Glutamatergic neuron (in vitro differentiated cells): ENCODE data around the gene MAP3K15. TPM values are rescaled to one million over a fixed set of nuclear protein-coding genes. Genes with fewer than 3 reads are reported as not detected.
A peak's percentile ranks its signal among the peaks of the same experiment; 100 is the strongest.

ENCODE experiments used
- DNase-seq: peaks from one replicate; pipeline ENCODE4 v3.0.0; 2022
- H3K27ac Mint-ChIP-seq: one replicate; pipeline ENCODE4 v1.8.0; 2020; ENCODE audit warnings: mild to moderate bottlenecking, mixed read lengths, inconsistent platforms; ENCODE audit not compliant: unreplicated experiment
- H3K27me3 Mint-ChIP-seq: one replicate; pipeline ENCODE4 v1.8.0; 2020; ENCODE audit warnings: mild to moderate bottlenecking, moderate library complexity, mixed read lengths, inconsistent platforms; ENCODE audit not compliant: unreplicated experiment
- H3K36me3 Mint-ChIP-seq: one replicate; pipeline ENCODE4 v1.8.0; 2020; ENCODE audit warnings: mild to moderate bottlenecking, mixed read lengths, inconsistent platforms; ENCODE audit not compliant: unreplicated experiment
- H3K4me1 Mint-ChIP-seq: one replicate; pipeline ENCODE4 v1.8.0; 2020; ENCODE audit warnings: mild to moderate bottlenecking, low read depth, mixed read lengths, inconsistent platforms; ENCODE audit not compliant: unreplicated experiment
- H3K4me3 Mint-ChIP-seq: one replicate; pipeline ENCODE4 v1.8.0; 2020; ENCODE audit warnings: mild to moderate bottlenecking, mixed read lengths, inconsistent platforms; ENCODE audit not compliant: unreplicated experiment
- H3K9me3 Mint-ChIP-seq: one replicate; pipeline ENCODE4 v1.8.0; 2020; ENCODE audit warnings: mild to moderate bottlenecking, moderate library complexity, mixed read lengths, inconsistent platforms; ENCODE audit not compliant: unreplicated experiment
- CTCF ChIP-seq: fragments of 200-600 bp; sonication (generic); IDR thresholded peaks from one replicate; pipeline ENCODE4 v1.5.0; 2021; ENCODE audit not compliant: partially characterized antibody, unreplicated experiment
- total RNA-seq: library from RNA; stranded (reverse); fragmentation: NEBNext Ultra II Directional; extraction: Animal tissue kit (Norgen Biotek cat#: 25700); gene quantifications from one replicate; pipeline ENCODE4 v1.2.1, GENCODE V29; 2021; ENCODE audit not compliant: unreplicated experiment

The MAP3K15 gene
- total RNA-seq, 1 donor from 2014 or later = 0.37 TPM

DNA sequence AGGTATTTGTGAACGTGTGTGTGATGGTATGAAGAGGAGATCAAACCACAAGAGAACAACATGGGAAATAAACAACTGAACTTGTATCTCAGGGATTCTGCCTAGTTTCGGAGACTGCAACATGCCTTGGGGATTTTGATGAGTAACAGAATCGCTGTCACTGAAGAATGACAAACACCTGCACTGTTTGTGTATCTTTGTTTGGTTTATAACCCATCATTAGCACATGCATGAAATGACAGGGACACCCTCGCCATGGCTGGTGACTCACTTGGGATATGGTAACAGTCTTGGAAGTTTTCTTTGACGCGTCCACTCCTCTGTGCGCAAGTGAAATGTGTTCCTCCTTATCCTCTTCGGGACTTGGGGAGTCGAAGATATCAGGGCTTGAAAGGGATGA, 30.3 kb upstream of the MAP3K15 start:
- Mint-ChIP-seq H3K9me3 (no peaks in the 10 kb centered on the region), H3K4me1 (no peaks in the 10 kb centered on the region), H3K4me3 (no peak overlapping the region), H3K36me3 (no peaks in the 10 kb centered on the region), H3K27ac (no peak overlapping the region), H3K27me3 (peaks cover 2% of the 10 kb centered on the region)
- TF ChIP-seq CTCF = no peak
- DNase-seq = no peak

DNA sequence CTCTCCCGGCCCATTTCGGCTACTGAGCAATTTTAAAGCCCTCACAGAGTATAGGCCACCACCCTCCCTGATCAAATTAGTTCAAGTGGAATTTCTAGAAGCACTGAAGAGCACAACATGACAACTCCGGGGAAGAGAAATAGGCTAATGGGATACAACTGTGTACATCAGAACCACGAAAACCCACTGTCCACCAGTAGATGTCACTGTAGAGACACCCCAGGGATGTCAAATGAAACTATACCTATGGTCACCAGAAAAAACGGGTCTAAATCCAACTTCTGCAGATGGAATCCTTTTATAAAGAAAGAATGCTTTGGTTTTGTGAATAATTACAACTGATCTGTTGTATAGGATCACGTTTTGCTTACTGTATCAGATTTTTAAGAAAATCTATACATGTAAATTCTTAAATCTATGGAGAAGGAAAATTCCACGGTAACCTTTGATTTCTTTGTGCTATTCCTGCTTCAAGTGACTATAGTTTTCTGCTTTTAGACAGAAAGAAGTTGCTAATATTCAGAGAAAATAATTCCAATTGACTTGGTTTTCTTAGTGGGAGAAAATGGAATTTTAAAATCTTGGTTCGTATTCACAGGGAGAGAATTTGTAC, 29.5 kb upstream of the MAP3K15 start:
- DNase-seq = peak; percentile 34
- no peaks in the 10 kb centered on the region for H3K9me3 Mint-ChIP-seq

DNA sequence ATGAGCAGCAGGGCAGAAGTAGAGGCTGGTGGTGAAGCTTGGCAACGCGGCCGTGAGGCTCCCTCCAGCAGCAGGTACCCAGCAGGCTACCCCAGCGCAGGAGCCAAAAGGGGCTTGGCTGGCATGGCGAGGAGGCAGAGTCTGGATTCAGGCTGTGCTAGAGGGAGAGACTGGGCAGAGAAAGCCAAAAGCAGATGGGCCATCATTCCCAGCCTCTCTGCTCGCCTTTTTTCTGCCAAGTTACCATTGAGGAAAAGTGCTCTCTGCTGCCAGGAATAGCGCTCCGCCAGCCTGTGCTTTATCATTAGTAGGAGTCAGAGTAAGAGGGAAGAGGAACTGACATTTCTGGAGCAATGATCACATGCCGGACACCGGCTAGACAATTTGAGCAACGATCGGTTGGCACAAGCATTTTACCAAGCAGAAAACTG, 28.7 kb upstream of the MAP3K15 start:
- no peaks in the 10 kb centered on the region for H3K4me1 Mint-ChIP-seq
- TF ChIP-seq CTCF = no peak
- no peak overlapping the region for H3K27ac Mint-ChIP-seq
- H3K27me3 Mint-ChIP-seq = peaks cover 2% of the 10 kb centered on the region
- no peak for DNase-seq
- no peaks in the 10 kb centered on the region for H3K9me3 Mint-ChIP-seq
- no peak overlapping the region for H3K4me3 Mint-ChIP-seq
- H3K36me3 Mint-ChIP-seq = no peaks in the 10 kb centered on the region

More for the DNA sequence above, 29.5 kb upstream of the MAP3K15 start:
- H3K27ac Mint-ChIP-seq = no peak overlapping the region
- H3K4me3 Mint-ChIP-seq = no peak overlapping the region
- no peaks in the 10 kb centered on the region for H3K4me1 Mint-ChIP-seq
- no peaks in the 10 kb centered on the region for H3K36me3 Mint-ChIP-seq
- H3K27me3 Mint-ChIP-seq = peaks cover 2% of the 10 kb centered on the region
- TF ChIP-seq CTCF = peak; percentile 56

DNA sequence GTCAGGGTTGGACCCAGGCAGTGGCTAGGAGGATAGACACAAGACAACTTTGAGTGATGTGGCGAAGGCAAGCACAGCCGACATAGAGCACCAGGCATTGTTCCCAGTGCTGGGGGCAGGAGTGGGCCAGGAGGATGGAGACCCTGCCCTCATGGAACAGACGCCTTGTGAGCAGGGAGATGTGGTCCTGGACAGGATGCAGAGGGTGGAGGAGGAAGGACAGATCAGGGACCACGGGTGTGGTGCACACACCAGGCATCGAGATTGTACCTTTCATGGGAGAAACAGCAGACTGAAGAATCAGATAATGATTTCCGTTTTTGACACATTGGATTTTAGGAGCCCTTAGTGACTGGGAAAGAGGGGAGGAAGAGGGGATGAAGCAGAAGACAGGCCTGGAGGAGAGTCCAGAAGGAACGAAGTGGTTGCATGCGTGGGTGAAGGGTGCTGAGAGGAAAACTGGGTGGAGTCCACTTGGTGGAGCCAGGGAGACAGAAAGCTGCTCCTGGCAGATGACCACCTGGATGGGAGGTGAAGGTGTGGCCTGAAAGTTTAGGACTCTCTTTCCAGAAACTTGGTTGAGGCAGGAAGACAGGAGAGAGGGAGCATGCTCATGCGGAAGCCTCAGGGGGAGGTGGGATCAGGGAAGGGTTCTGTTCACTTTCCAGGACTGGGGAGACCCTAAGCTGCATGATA, 27.9 kb upstream of the MAP3K15 start:
- no peak for DNase-seq

More for the DNA sequence above, 27.9 kb upstream of the MAP3K15 start:
- no peaks in the 10 kb centered on the region for H3K9me3 Mint-ChIP-seq
- H3K36me3 Mint-ChIP-seq = no peaks in the 10 kb centered on the region
- no peak overlapping the region for H3K4me3 Mint-ChIP-seq
- peaks cover 2% of the 10 kb centered on the region for H3K27me3 Mint-ChIP-seq
- H3K4me1 Mint-ChIP-seq = no peaks in the 10 kb centered on the region
- no peak for TF ChIP-seq CTCF
- H3K27ac Mint-ChIP-seq = no peak overlapping the region
